ENCODE measurements around the gene INTS11.

The INTS11 gene

GRCh38 chr1:1319646-1319941, 4.9 kb downstream of the INTS11 start:
- Histone ChIP-seq H3K79me2 (ENCODE audit: insufficient read depth, low read length) (peaks cover 79% of the 10 kb centered on the region), H3K4me1 (ENCODE audit: insufficient read depth, low read length) (peaks cover 33% of the 10 kb centered on the region), H3K9ac (ENCODE audit: low read depth, low read length) (no peak overlapping the region), H3K4me3 (ENCODE audit: low read depth in 1 of 2, low read length in 2 of 2) (no peak overlapping the region), H3K9me3 (ENCODE audit: insufficient read depth, low read length, severe bottlenecking) (no peaks in the 10 kb centered on the region), H3K36me3 (ENCODE audit: insufficient read depth, low read length) (peaks cover 68% of the 10 kb centered on the region), H4K20me1 (ENCODE audit: insufficient read depth, low read length) (peaks cover 67% of the 10 kb centered on the region), H3K4me2 (ENCODE audit: insufficient read depth, low read length) (no peak overlapping the region), H3K27me3 (ENCODE audit: insufficient read depth, low read length, poor library complexity) (no peaks in the 10 kb centered on the region), H2AFZ (ENCODE audit: low read depth, low read length) (no peak overlapping the region), H3K27ac (ENCODE audit: low read length) (no peak overlapping the region)
- DNase-seq (no peak), ATAC-seq (ENCODE audit: insufficient read depth, low read depth) (no peak)
- TF ChIP-seq EZH2 (IDR thresholded peaks at IDR 0.05; ENCODE audit: borderline replicate concordance, low read depth, low read length, severe bottlenecking) = no peak
- TF ChIP-seq, protein P1, sequence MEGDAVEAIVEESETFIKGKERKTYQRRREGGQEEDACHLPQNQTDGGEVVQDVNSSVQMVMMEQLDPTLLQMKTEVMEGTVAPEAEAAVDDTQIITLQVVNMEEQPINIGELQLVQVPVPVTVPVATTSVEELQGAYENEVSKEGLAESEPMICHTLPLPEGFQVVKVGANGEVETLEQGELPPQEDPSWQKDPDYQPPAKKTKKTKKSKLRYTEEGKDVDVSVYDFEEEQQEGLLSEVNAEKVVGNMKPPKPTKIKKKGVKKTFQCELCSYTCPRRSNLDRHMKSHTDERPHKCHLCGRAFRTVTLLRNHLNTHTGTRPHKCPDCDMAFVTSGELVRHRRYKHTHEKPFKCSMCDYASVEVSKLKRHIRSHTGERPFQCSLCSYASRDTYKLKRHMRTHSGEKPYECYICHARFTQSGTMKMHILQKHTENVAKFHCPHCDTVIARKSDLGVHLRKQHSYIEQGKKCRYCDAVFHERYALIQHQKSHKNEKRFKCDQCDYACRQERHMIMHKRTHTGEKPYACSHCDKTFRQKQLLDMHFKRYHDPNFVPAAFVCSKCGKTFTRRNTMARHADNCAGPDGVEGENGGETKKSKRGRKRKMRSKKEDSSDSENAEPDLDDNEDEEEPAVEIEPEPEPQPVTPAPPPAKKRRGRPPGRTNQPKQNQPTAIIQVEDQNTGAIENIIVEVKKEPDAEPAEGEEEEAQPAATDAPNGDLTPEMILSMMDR (IDR thresholded peaks at IDR 0.05; ENCODE audit: borderline replicate concordance, extremely low read depth, low read length, poor library complexity, severe bottlenecking) = no peak

DNA sequence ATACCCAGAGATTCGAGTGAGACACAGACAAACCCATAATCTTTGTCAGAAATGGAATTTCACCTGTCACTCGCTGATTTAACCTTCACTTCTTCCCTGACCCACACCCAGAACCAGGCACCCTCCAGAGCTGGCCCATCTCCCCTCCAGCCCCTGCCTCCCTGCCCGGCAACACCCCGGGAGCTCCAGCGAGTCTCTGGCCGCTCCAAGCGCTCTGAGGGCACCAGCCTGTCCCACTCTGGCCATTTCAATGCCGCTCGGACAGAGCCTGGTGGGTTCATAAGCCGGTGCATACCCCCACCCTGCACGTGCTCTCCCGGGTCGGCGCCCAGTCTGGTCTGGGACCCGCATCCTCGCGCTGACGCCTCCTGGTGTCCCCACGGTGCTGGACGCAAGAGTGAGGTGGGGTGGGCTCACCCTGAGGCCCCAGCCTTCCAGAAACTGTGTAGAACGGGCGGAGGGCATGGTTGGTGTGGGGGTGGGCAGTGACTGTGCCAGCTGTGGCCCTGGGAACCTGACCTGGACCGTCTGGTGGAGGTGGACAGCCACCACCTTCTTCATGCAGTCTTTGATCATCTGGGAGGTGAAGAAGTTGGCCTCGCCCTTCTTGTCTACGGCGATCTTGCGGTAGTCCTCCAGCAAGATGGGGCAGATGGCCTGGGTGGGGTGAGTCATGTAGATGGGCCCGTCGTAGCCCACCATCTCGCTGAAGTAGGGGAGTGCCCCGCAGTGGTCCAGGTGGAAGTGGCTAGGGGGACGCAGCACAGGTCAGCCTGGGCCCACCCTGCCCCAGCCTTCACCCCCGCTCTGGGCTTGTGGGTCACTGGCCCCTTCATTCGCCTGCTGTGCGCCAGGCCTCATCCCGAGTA, 5.4 kb downstream of the INTS11 start:
- no peaks in the 10 kb centered on the region for H3K27me3 ChIP-seq (ENCODE audit: insufficient read depth, low read length, poor library complexity)
- ATAC-seq (ENCODE audit: insufficient read depth, low read depth) (no peak), DNase-seq (no peak)
- H2AFZ ChIP-seq (ENCODE audit: low read depth, low read length) = no peak overlapping the region
- no peak overlapping the region for H3K27ac ChIP-seq (ENCODE audit: low read length)
- H3K4me2 ChIP-seq (ENCODE audit: insufficient read depth, low read length) = no peak overlapping the region
- peaks cover 33% of the 10 kb centered on the region for H3K4me1 ChIP-seq (ENCODE audit: insufficient read depth, low read length)
- no peak overlapping the region for H3K9ac ChIP-seq (ENCODE audit: low read depth, low read length)
- H4K20me1 ChIP-seq (ENCODE audit: insufficient read depth, low read length) = peaks cover 73% of the 10 kb centered on the region
- H3K36me3 ChIP-seq (ENCODE audit: insufficient read depth, low read length) = peaks cover 74% of the 10 kb centered on the region
- H3K79me2 ChIP-seq (ENCODE audit: insufficient read depth, low read length) = peaks cover 79% of the 10 kb centered on the region
- H3K4me3 ChIP-seq (ENCODE audit: low read depth in 1 of 2, low read length in 2 of 2) = no peak overlapping the region
- TF ChIP-seq, protein P1 (IDR thresholded peaks at IDR 0.05; ENCODE audit: borderline replicate concordance, extremely low read depth, low read length, poor library complexity, severe bottlenecking) = no peak
- no peaks in the 10 kb centered on the region for H3K9me3 ChIP-seq (ENCODE audit: insufficient read depth, low read length, severe bottlenecking)

- Histone ChIP-seq H2AFZ (ENCODE audit: low read depth, low read length) (no peak overlapping the region), H3K79me2 (ENCODE audit: insufficient read depth, low read length) (peaks cover 81% of the 10 kb centered on the region), H3K9ac (ENCODE audit: low read depth, low read length) (no peak overlapping the region), H3K36me3 (ENCODE audit: insufficient read depth, low read length) (peaks cover 80% of the 10 kb centered on the region), H3K27me3 (ENCODE audit: insufficient read depth, low read length, poor library complexity) (no peaks in the 10 kb centered on the region), H3K9me3 (ENCODE audit: insufficient read depth, low read length, severe bottlenecking) (no peaks in the 10 kb centered on the region), H3K4me2 (ENCODE audit: insufficient read depth, low read length) (no peak overlapping the region), H3K27ac (ENCODE audit: low read length) (no peak overlapping the region), H3K4me3 (ENCODE audit: low read depth in 1 of 2, low read length in 2 of 2) (no peak overlapping the region), H4K20me1 (ENCODE audit: insufficient read depth, low read length) (peaks cover 76% of the 10 kb centered on the region), H3K4me1 (ENCODE audit: insufficient read depth, low read length) (peaks cover 28% of the 10 kb centered on the region)
- TF ChIP-seq, protein P1 (IDR thresholded peaks at IDR 0.05; ENCODE audit: borderline replicate concordance, extremely low read depth, low read length, poor library complexity, severe bottlenecking) = no peak
- no peak for TF ChIP-seq EZH2 (IDR thresholded peaks at IDR 0.05; ENCODE audit: borderline replicate concordance, low read depth, low read length, severe bottlenecking)
- DNase-seq (no peak), ATAC-seq (ENCODE audit: insufficient read depth, low read depth) (no peak)
Measured at GRCh38 chr1:1318131-1318652, 6.3 kb downstream of the INTS11 start.
